SK-N-SH treated with all-trans-retinoic acid at 6 μM for 48 hours (cell line): ENCODE measurements around the gene FANCE.

Source experiments
- ATAC-seq: fragments of 200-7000 bp; cut with Tn5 transposase; 3 replicates; pipeline ENCODE4 v1.9.1; 2020; ENCODE audit warnings: mild to moderate bottlenecking, moderate library complexity
- ARNTL ChIP-seq: fragments of 450-650 bp; formaldehyde crosslinking; IDR thresholded peaks from 2 replicates; pipeline ENCODE4 v1.5.0; 2020; ENCODE audit warnings: low read depth, mild to moderate bottlenecking, moderate library complexity, borderline replicate concordance
- CSDC2 ChIP-seq: fragments of 250-450 bp; sonication (Bioruptor Pico); IDR thresholded peaks from 2 replicates; pipeline ENCODE4 v1.5.0; 2020; ENCODE audit warnings: mild to moderate bottlenecking, moderate library complexity
- ISL1 ChIP-seq: fragments of 250-450 bp; sonication (Bioruptor Pico); IDR thresholded peaks from 2 replicates; pipeline ENCODE4 v2.1.2; 2022; ENCODE audit warnings: mild to moderate bottlenecking, moderate library complexity
- PPARA ChIP-seq: fragments of 250-450 bp; sonication (Bioruptor Pico); IDR thresholded peaks from 2 replicates; pipeline ENCODE4 v1.5.0; 2020; ENCODE audit warnings: mild to moderate bottlenecking, borderline replicate concordance
- TCF4 ChIP-seq: fragments of 250-450 bp; sonication (Bioruptor Pico); IDR thresholded peaks from 2 replicates; pipeline ENCODE4 v1.8.0; 2021; ENCODE audit warnings: mild to moderate bottlenecking, moderate library complexity, borderline replicate concordance
- TOX ChIP-seq: fragments of 250-450 bp; sonication (Bioruptor Pico); IDR thresholded peaks from 2 replicates; pipeline ENCODE4 v1.8.0; 2021; ENCODE audit warnings: mild to moderate bottlenecking, moderate library complexity, borderline replicate concordance
- ZFP30 ChIP-seq: fragments of 450-650 bp; formaldehyde crosslinking; IDR thresholded peaks from 2 replicates; pipeline ENCODE4 v1.5.0; 2022; ENCODE audit warnings: mild to moderate bottlenecking, moderate library complexity
- ZNF565 ChIP-seq: fragments of 450-650 bp; formaldehyde crosslinking; conservative IDR thresholded peaks from 2 replicates; pipeline ENCODE4 v1.5.0; 2020; ENCODE audit warnings: low read depth, mild to moderate bottlenecking, moderate library complexity
- ZNF70 ChIP-seq: fragments of 450-650 bp; formaldehyde crosslinking; IDR thresholded peaks from 2 replicates; pipeline ENCODE4 v1.5.0; 2020; ENCODE audit warnings: mild to moderate bottlenecking, moderate library complexity
- ZNF8 ChIP-seq: fragments of 450-650 bp; formaldehyde crosslinking; IDR thresholded peaks from 2 replicates; pipeline ENCODE4 v1.5.0; 2020; ENCODE audit warnings: mild to moderate bottlenecking, moderate library complexity
- TF ChIP-seq, protein P1 (sequence below): fragments of 250-450 bp; sonication (Bioruptor Pico); IDR thresholded peaks from 2 replicates; pipeline ENCODE4 v1.8.0; 2021; ENCODE audit warnings: low read depth, mild to moderate bottlenecking, moderate library complexity, borderline replicate concordance
- TF ChIP-seq, protein P2 (sequence below): fragments of 250-450 bp; sonication (Bioruptor Pico); IDR thresholded peaks from 2 replicates; pipeline ENCODE4 v1.5.0; 2020; ENCODE audit warnings: mild to moderate bottlenecking, moderate library complexity
- TF ChIP-seq, protein P3 (sequence below): fragments of 250-450 bp; sonication (Bioruptor Pico); IDR thresholded peaks from 2 replicates; pipeline ENCODE4 v1.8.0; 2020; ENCODE audit warnings: mild to moderate bottlenecking, moderate library complexity, borderline replicate concordance
- TF ChIP-seq, protein P4 (sequence below): fragments of 250-450 bp; sonication (Bioruptor Pico); IDR thresholded peaks from 2 replicates; pipeline ENCODE4 v1.5.1; 2021; ENCODE audit warnings: mild to moderate bottlenecking, moderate library complexity
- TF ChIP-seq, protein P5 (sequence below): fragments of 250-450 bp; sonication (Bioruptor Pico); IDR thresholded peaks from 2 replicates; pipeline ENCODE4 v1.5.1; 2020; ENCODE audit warnings: low read depth, mild to moderate bottlenecking, moderate library complexity

Gene FANCE

DNA sequence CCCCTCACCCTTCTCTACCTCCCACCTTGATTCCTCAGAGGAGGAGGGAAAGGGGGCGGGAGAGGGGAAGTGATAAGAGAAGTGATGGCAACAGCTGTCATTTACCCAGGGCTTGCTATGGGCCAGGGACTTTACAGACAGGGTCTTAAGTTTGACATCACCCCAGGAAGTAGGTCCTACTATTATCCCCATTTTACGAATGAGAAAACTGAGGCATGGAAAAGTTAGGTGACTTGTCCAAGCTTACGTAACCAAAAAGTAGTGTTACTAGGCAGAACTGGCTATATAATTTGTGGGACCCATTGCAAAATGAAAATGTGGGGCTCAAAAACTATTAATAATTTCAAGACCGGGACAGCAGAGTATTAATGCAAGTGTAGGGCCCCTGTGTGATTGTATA, 10.5 kb upstream of the FANCE start (continued):
- TF ChIP-seq, protein P1, sequence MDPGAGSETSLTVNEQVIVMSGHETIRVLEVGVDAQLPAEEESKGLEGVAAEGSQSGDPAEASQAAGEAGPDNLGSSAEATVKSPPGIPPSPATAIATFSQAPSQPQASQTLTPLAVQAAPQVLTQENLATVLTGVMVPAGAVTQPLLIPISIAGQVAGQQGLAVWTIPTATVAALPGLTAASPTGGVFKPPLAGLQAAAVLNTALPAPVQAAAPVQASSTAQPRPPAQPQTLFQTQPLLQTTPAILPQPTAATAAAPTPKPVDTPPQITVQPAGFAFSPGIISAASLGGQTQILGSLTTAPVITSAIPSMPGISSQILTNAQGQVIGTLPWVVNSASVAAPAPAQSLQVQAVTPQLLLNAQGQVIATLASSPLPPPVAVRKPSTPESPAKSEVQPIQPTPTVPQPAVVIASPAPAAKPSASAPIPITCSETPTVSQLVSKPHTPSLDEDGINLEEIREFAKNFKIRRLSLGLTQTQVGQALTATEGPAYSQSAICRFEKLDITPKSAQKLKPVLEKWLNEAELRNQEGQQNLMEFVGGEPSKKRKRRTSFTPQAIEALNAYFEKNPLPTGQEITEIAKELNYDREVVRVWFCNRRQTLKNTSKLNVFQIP (CRISPR knock-in tag) = no peak
- TF ChIP-seq, protein P2, sequence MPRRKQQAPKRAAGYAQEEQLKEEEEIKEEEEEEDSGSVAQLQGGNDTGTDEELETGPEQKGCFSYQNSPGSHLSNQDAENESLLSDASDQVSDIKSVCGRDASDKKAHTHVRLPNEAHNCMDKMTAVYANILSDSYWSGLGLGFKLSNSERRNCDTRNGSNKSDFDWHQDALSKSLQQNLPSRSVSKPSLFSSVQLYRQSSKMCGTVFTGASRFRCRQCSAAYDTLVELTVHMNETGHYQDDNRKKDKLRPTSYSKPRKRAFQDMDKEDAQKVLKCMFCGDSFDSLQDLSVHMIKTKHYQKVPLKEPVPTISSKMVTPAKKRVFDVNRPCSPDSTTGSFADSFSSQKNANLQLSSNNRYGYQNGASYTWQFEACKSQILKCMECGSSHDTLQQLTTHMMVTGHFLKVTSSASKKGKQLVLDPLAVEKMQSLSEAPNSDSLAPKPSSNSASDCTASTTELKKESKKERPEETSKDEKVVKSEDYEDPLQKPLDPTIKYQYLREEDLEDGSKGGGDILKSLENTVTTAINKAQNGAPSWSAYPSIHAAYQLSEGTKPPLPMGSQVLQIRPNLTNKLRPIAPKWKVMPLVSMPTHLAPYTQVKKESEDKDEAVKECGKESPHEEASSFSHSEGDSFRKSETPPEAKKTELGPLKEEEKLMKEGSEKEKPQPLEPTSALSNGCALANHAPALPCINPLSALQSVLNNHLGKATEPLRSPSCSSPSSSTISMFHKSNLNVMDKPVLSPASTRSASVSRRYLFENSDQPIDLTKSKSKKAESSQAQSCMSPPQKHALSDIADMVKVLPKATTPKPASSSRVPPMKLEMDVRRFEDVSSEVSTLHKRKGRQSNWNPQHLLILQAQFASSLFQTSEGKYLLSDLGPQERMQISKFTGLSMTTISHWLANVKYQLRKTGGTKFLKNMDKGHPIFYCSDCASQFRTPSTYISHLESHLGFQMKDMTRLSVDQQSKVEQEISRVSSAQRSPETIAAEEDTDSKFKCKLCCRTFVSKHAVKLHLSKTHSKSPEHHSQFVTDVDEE = no peak

DNA sequence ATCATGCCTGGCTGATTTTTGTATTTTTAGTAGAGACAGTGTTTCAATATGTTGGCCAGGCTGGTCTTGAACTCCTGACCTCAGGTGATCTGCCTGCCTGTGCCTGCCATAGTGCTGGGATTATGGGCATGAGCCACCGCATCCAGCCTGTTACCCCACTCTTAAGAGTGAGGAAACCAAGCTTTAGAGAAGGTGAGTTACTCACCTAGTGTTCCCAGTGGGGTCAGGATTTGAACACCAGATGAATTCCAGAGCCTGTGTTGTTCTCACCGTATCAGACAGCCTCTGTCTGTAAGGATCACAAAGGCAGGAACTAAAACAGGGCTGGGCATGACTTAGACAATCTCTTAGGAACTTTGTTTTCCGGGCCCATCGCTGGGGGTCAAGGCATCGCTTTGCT, 9.4 kb upstream of the FANCE start:
- TF ChIP-seq, protein P1 (CRISPR knock-in tag) = no peak
- no peak for TF ChIP-seq CSDC2 (CRISPR knock-in tag)
- TF ChIP-seq, protein P3, sequence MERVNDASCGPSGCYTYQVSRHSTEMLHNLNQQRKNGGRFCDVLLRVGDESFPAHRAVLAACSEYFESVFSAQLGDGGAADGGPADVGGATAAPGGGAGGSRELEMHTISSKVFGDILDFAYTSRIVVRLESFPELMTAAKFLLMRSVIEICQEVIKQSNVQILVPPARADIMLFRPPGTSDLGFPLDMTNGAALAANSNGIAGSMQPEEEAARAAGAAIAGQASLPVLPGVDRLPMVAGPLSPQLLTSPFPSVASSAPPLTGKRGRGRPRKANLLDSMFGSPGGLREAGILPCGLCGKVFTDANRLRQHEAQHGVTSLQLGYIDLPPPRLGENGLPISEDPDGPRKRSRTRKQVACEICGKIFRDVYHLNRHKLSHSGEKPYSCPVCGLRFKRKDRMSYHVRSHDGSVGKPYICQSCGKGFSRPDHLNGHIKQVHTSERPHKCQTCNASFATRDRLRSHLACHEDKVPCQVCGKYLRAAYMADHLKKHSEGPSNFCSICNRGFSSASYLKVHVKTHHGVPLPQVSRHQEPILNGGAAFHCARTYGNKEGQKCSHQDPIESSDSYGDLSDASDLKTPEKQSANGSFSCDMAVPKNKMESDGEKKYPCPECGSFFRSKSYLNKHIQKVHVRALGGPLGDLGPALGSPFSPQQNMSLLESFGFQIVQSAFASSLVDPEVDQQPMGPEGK (CRISPR knock-in tag) = no peak
- TF ChIP-seq ISL1 = no peak
- TF ChIP-seq, protein P4, sequence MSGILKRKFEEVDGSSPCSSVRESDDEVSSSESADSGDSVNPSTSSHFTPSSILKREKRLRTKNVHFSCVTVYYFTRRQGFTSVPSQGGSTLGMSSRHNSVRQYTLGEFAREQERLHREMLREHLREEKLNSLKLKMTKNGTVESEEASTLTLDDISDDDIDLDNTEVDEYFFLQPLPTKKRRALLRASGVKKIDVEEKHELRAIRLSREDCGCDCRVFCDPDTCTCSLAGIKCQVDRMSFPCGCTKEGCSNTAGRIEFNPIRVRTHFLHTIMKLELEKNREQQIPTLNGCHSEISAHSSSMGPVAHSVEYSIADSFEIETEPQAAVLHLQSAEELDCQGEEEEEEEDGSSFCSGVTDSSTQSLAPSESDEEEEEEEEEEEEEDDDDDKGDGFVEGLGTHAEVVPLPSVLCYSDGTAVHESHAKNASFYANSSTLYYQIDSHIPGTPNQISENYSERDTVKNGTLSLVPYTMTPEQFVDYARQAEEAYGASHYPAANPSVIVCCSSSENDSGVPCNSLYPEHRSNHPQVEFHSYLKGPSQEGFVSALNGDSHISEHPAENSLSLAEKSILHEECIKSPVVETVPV (CRISPR knock-in tag) = no peak
- TF ChIP-seq ZFP30 (CRISPR knock-in tag) = no peak
- TF ChIP-seq ZNF70 (CRISPR knock-in tag) = no peak
- ATAC-seq = no peak

DNA sequence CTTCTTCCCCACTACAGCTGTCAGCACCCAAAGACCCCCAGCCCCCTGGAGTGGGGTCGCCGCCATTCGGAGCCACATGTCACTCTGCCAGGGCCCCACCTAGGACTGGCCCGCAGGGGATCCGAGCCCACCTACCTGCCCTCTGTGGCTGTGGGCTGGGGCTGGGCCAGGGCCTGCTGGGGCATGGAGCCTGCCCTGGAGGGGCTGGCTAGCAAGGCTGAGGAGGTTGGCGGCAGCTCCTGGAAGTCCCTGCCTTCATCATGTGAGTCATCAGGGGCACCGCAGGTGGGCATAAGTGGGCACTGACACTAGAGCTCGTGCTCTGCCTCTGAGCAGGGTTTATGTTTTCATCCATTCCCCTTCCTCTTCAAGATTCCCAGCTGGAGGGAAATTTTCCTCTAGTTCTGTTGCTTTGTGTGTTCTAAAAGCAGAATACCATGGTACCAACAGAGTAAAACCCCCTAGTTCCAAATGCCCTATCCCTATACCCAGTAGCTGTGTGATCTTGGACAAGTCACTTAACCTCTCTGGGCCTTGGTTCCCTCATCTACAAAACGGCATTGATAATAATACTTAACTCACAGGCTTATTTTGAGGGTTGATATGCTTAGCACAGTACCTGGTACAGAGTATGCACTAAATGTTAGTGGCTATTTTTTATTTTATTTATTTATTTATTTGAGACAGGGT, 8.7 kb upstream of the FANCE start:
- no peak for ATAC-seq
- TF ChIP-seq, protein P3 (CRISPR knock-in tag) = no peak
- TF ChIP-seq TOX (no peak), ZNF565 (CRISPR knock-in tag) (no peak), ZNF70 (CRISPR knock-in tag) (no peak), ZFP30 (CRISPR knock-in tag) (no peak), ZNF8 (CRISPR knock-in tag) (no peak), ARNTL (CRISPR knock-in tag) (no peak), TCF4 (CRISPR knock-in tag) (no peak), PPARA (no peak)
- TF ChIP-seq, protein P4 (CRISPR knock-in tag) = no peak
- TF ChIP-seq, protein P5, sequence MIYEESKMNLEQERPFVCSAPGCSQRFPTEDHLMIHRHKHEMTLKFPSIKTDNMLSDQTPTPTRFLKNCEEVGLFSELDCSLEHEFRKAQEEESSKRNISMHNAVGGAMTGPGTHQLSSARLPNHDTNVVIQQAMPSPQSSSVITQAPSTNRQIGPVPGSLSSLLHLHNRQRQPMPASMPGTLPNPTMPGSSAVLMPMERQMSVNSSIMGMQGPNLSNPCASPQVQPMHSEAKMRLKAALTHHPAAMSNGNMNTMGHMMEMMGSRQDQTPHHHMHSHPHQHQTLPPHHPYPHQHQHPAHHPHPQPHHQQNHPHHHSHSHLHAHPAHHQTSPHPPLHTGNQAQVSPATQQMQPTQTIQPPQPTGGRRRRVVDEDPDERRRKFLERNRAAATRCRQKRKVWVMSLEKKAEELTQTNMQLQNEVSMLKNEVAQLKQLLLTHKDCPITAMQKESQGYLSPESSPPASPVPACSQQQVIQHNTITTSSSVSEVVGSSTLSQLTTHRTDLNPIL = no peak
- TF ChIP-seq, protein P1 (CRISPR knock-in tag) = no peak
- TF ChIP-seq, protein P2 = no peak
